HCT116 (cell line): Measurements from ENCODE around the gene NXPH1. TPM values are rescaled to one million over a fixed set of nuclear protein-coding genes. Genes with fewer than 3 reads are reported as not detected.

Experiments
- ATAC-seq: fragments of 200-7000 bp; cut with Tn5 transposase; 2 replicates; pipeline ENCODE4 v1.9.1; 2020; ENCODE audit warnings: mild to moderate bottlenecking, moderate library complexity
- BruUV-seq: library from RNA; stranded (reverse); fragments of 400-500 nt; replicated peaks from 2 replicates; lab custom pipeline; 2021; lab: Mats Ljungman, UMichigan
- CTCF ChIA-PET: fragments of 300-600 bp; sonication (Branson Sonifier 250); formaldehyde crosslinking; loops from one replicate; lab custom pipeline; 2021; ENCODE audit warnings: antibody characterized with exemption; lab: Charles Lee
- POLR2A ChIA-PET: fragments of 300-600, 350-600 bp; sonication (Branson Sonifier 250); formaldehyde crosslinking; loops from one replicate; lab custom pipeline; 2021; ENCODE audit warnings: antibody characterized with exemption; lab: Charles Lee
- RAD21 ChIA-PET, 2 experiments: fragments of 300-600 bp; sonication (Branson Sonifier 250); formaldehyde crosslinking; loops; one replicate each; lab custom pipeline; 2023; ENCODE audit warnings: low total read pairs in 2 of 2; ENCODE audit not compliant: uncharacterized antibody in 2 of 2, unreplicated experiment in 2 of 2, low non-redundant PET in 1 of 2; lab: Charles Lee
- DNase-seq: peaks from one replicate; pipeline ENCODE4 v3.0.0-alpha.2; 2010; ENCODE audit warnings: low read depth, low spot score
- H2AFZ ChIP-seq: fragments of 200-600 bp; shearing (Covaris generic), sonication (generic); 2 replicates; pipeline ENCODE4 v1.6.1; 2017; ENCODE audit warnings: low read depth, mixed run types, mixed read lengths, antibody characterized with exemption, low read length; ENCODE audit not compliant: poor library complexity, severe bottlenecking
- H3K27ac ChIP-seq: 2 replicates; pipeline ENCODE4 v1.5.1; 2012; ENCODE audit warnings: low read depth, low read length
- H3K27me3 ChIP-seq: fragments of 200-600 bp; sonication (generic); 2 replicates; pipeline ENCODE4 v1.6.1; 2016; ENCODE audit warnings: mixed run types, low read length, mixed read lengths; ENCODE audit not compliant: insufficient read depth
- H3K36me3 ChIP-seq, 2 experiments: fragments of 200-500 bp in 1 of 2; fragments of 200-600 bp in 1 of 2; sonication (Bioruptor generic) in 1 of 2; sonication (generic) in 1 of 2; 2 replicates each; pipeline versions ENCODE4 v1.5.1 to v1.6.1; 2014 to 2016; ENCODE audit warnings: low read length in 2 of 2, inconsistent platforms in 1 of 2, mixed read lengths in 1 of 2, mixed run types in 1 of 2; ENCODE audit not compliant: insufficient read depth in 2 of 2, control insufficient read depth in 1 of 2
- H3K4me1 ChIP-seq, 2 experiments: fragments of 200-600 bp in 1 of 2; sonication (generic) in 1 of 2; 2 replicates each; pipeline versions ENCODE4 v1.5.1 to v1.6.1; 2012 to 2017; ENCODE audit warnings: low read length in 2 of 2, inconsistent platforms in 1 of 2, mild to moderate bottlenecking in 1 of 2, mixed read lengths in 1 of 2, mixed run types in 1 of 2, moderate library complexity in 1 of 2; ENCODE audit not compliant: insufficient read depth in 2 of 2, control insufficient read depth in 1 of 2
- H3K4me2 ChIP-seq: fragments of 200-600 bp; sonication (generic); 2 replicates; pipeline ENCODE4 v1.6.1; 2017; ENCODE audit warnings: mixed run types, low read length, mixed read lengths
- H3K4me3 ChIP-seq, 2 experiments: fragments of 200-600 bp in 1 of 2; sonication (generic) in 1 of 2; replicated peaks in 1 of 2; 2 replicates each; pipeline ENCODE4 v1.5.1; 2011 to 2016; ENCODE audit warnings: low read length in 2 of 2, control low read depth in 1 of 2, low read depth in 1 of 2, mild to moderate bottlenecking in 1 of 2, mixed read lengths in 1 of 2, mixed run types in 1 of 2
- H3K79me2 ChIP-seq: fragments of 200-600 bp; sonication (generic); 2 replicates; pipeline ENCODE4 v1.6.1; 2017; ENCODE audit warnings: mild to moderate bottlenecking, mixed run types, low read length, moderate library complexity, mixed read lengths; ENCODE audit not compliant: insufficient read depth
- H3K9ac ChIP-seq: fragments of 200-600 bp; sonication (generic); 2 replicates; pipeline ENCODE4 v1.6.1; 2016; ENCODE audit warnings: low read length, mixed read lengths
- H3K9me2 ChIP-seq: fragments of 200-600 bp; sonication (generic), shearing (Covaris generic); 2 replicates; pipeline ENCODE4 v1.6.1; 2017; ENCODE audit warnings: mixed run types, mild to moderate bottlenecking, moderate library complexity; ENCODE audit not compliant: insufficient read depth
- H3K9me3 ChIP-seq, 2 experiments: fragments of 200-500 bp in 1 of 2; fragments of 200-600 bp in 1 of 2; sonication (Bioruptor generic) in 1 of 2; sonication (generic) in 1 of 2; 2 replicates each; pipeline ENCODE4 v1.6.1; 2014 to 2017; ENCODE audit warnings: low read length in 2 of 2, mixed read lengths in 2 of 2, inconsistent platforms in 1 of 2, low read depth in 1 of 2, mild to moderate bottlenecking in 1 of 2, mixed run types in 1 of 2, moderate library complexity in 1 of 2; ENCODE audit not compliant: control insufficient read depth in 1 of 2, insufficient read depth in 1 of 2
- H4K20me1 ChIP-seq: fragments of 200-600 bp; sonication (generic), shearing (Covaris generic); 2 replicates; pipeline ENCODE4 v1.6.1; 2017; ENCODE audit warnings: mixed run types, mild to moderate bottlenecking, moderate library complexity; ENCODE audit not compliant: insufficient read depth
- CBX3 ChIP-seq: IDR thresholded peaks from 2 replicates; pipeline ENCODE4 v1.6.1; 2012; ENCODE audit warnings: low read depth
- CEBPB ChIP-seq: IDR thresholded peaks from 2 replicates; pipeline ENCODE4 v1.6.1; 2012; ENCODE audit warnings: low read depth
- ELF1 ChIP-seq: IDR thresholded peaks from 2 replicates; pipeline ENCODE4 v1.6.1; 2012; ENCODE audit warnings: low read depth, borderline replicate concordance
- EZH2 ChIP-seq: fragments of 200-600 bp; sonication (generic); IDR thresholded peaks from 2 replicates; pipeline ENCODE4 v1.6.1; 2017; ENCODE audit warnings: antibody characterized with exemption, mixed run types
- FOSL1 ChIP-seq: IDR thresholded peaks from 2 replicates; pipeline ENCODE4 v1.6.1; 2012; ENCODE audit warnings: low read depth
- MAX ChIP-seq: IDR thresholded peaks from 2 replicates; pipeline ENCODE4 v1.6.1; 2012
- POLR2A ChIP-seq: IDR thresholded peaks from 2 replicates; pipeline ENCODE4 v1.7.0; 2011; ENCODE audit warnings: borderline replicate concordance; ENCODE audit not compliant: insufficient read depth, insufficient read length; ENCODE audit errors: extremely low read depth
- SIN3A ChIP-seq: IDR thresholded peaks from 2 replicates; pipeline ENCODE4 v1.6.1; 2012; ENCODE audit warnings: low read depth
- SP1 ChIP-seq: IDR thresholded peaks from 2 replicates; pipeline ENCODE4 v1.6.1; 2012; ENCODE audit warnings: low read depth
- SRF ChIP-seq: IDR thresholded peaks from 2 replicates; pipeline ENCODE4 v1.6.1; 2012; ENCODE audit warnings: low read depth
- TCF7L2 ChIP-seq: IDR thresholded peaks from 2 replicates; pipeline ENCODE4 v1.7.0; 2011; ENCODE audit warnings: borderline replicate concordance, inconsistent platforms; ENCODE audit not compliant: insufficient read depth, insufficient read length; ENCODE audit errors: extremely low read depth
- YY1 ChIP-seq: IDR thresholded peaks from 2 replicates; pipeline ENCODE4 v1.6.1; 2011; ENCODE audit warnings: low read length, low read depth, moderate library complexity, mild to moderate bottlenecking; ENCODE audit not compliant: insufficient replicate concordance; ENCODE audit errors: extremely low read depth
- ZBTB33 ChIP-seq: IDR thresholded peaks from 2 replicates; pipeline ENCODE4 v1.6.1; 2011; ENCODE audit warnings: mild to moderate bottlenecking, low read length, moderate library complexity; ENCODE audit not compliant: insufficient replicate concordance; ENCODE audit errors: extremely low read depth
- ZFX ChIP-seq: fragments of 450-650 bp; IDR thresholded peaks from 2 replicates; pipeline ENCODE4 v1.6.1; 2017
- intact Hi-C: fragments of 100-400 bp; cut with micrococcal nuclease; formaldehyde crosslinking; loops from 2 replicates; pipeline ENCODE4 v1.10.0; 2022
- total RNA-seq: library from RNA; stranded (reverse); gene quantifications from one replicate; pipeline ENCODE4 v1.2.1, GENCODE V29; 2021; ENCODE audit not compliant: unreplicated experiment

The NXPH1 gene
- total RNA-seq, 1 experiment from 2014 or later, result 0.17 TPM

- BruUV-seq, result no TSS peak
- POLR2A ChIA-PET, result no interaction called here
- TF ChIP-seq ZFX (no peak), FOSL1 (no peak), POLR2A (no peak)
- ATAC-seq (no peak), DNase-seq (no peak)
- no peak overlapping the region for H2AFZ ChIP-seq
- no peak overlapping the region for H3K9ac ChIP-seq
- H3K27me3 ChIP-seq, result no peaks in the 10 kb centered on the region
- H4K20me1 ChIP-seq, result no peaks in the 10 kb centered on the region
- H3K9me2 ChIP-seq, result no peaks in the 10 kb centered on the region
- peaks cover 0 to 10% of the 10 kb centered on the region in 2 experiments; a peak in 1 of 4 replicates for H3K4me1 ChIP-seq
- no peaks in the 10 kb centered on the region for H3K79me2 ChIP-seq
- no peaks in the 10 kb centered on the region for H3K36me3 ChIP-seq
- H3K9me3 ChIP-seq, result no peaks in the 10 kb centered on the region
- intact Hi-C loops, result no loop called here
- no peak overlapping the region for H3K4me3 ChIP-seq
- RAD21 ChIA-PET, result no interaction called here
- H3K4me2 ChIP-seq, result no peak overlapping the region
- H3K27ac ChIP-seq, result no peak overlapping the region
- CTCF ChIA-PET, result no interaction called here
Measured at GRCh38 chr7:8387551-8388256, 45.7 kb upstream of the NXPH1 start.

- Histone ChIP-seq H3K27me3 (no peaks in the 10 kb centered on the region), H4K20me1 (no peaks in the 10 kb centered on the region), H3K9me2 (no peaks in the 10 kb centered on the region), H3K4me2 (no peak overlapping the region), H3K4me1 (peaks cover 0 to 10% of the 10 kb centered on the region in 2 experiments; a peak in 1 of 4 replicates), H2AFZ (no peak overlapping the region), H3K9ac (no peak overlapping the region), H3K9me3 (no peaks in the 10 kb centered on the region), H3K4me3 (no peak overlapping the region), H3K36me3 (no peaks in the 10 kb centered on the region), H3K27ac (no peak overlapping the region), H3K79me2 (no peaks in the 10 kb centered on the region)
- ChIA-PET RAD21 (no interaction called here), CTCF (no interaction called here), POLR2A (no interaction called here)
- TF ChIP-seq TCF7L2 (no peak), CEBPB (no peak), SRF (no peak), MAX (no peak), YY1 (no peak), ELF1 (no peak), SP1 (no peak), CBX3 (no peak), ZBTB33 (no peak), EZH2 (no peak), ZFX (no peak), SIN3A (no peak)
- ATAC-seq, result no peak
- intact Hi-C loops, result no loop called here
- no TSS peak for BruUV-seq
- no peak for DNase-seq
Measured at GRCh38 chr7:8388257-8388625, 45.2 kb upstream of the NXPH1 start.
